G401 (cell line): Measurements from ENCODE around the gene SLC38A10. TPM values are rescaled to one million over a fixed set of nuclear protein-coding genes. Genes with fewer than 3 reads are reported as not detected.
"Not testable (repeated sequence)": the region's sequence is repeated elsewhere in the genome, so short reads cannot be mapped to it uniquely, and the experiment has no call there.

Experiments used
- DNase-seq: peaks from one replicate; pipeline ENCODE4 v3.0.0-alpha.2; 2015; ENCODE audit warnings: low spot score
- in situ Hi-C: cut with HindIII; loops from 2 replicates; pipeline ENCODE4 v1.10.0; 2016; ENCODE audit warnings: low sequenced_read_pairs, mixed read lengths
- total RNA-seq: library from RNA; depleted of rRNA; stranded (reverse); fragments of >200 nt; shearing (Covaris generic); gene quantifications from 2 replicates; pipeline ENCODE4 v1.2.3, GENCODE V29; 2014

SLC38A10 gene
- total RNA-seq, 1 experiment from 2014 or later: 76.9 TPM

GRCh38 chr17:81315129-81315884 is 20.2 kb upstream of the SLC38A10 start:
- in situ Hi-C loops: no loop called here
- no peak for DNase-seq

- DNase-seq: no peak
- in situ Hi-C loops: no loop called here
These were observed 19.4 kb upstream of the SLC38A10 start for GRCh38 chr17:81314398-81315081.

- in situ Hi-C loops: no loop called here
- no peak for DNase-seq
These were observed 18.8 kb upstream of the SLC38A10 start for GRCh38 chr17:81313776-81314397.

- in situ Hi-C loops: no loop called here
- no peak for DNase-seq
These were observed 17.7 kb upstream of the SLC38A10 start for GRCh38 chr17:81312624-81313325.

GRCh38 chr17:81311946-81312345 is 16.8 kb upstream of the SLC38A10 start:
- no peak for DNase-seq
- in situ Hi-C loops: no loop called here

- in situ Hi-C loops: no loop called here
- no peak for DNase-seq
These were observed 15.9 kb upstream of the SLC38A10 start for GRCh38 chr17:81310949-81311550.

GRCh38 chr17:81309859-81310839 is 15.0 kb upstream of the SLC38A10 start:
- in situ Hi-C loops: no loop called here
- DNase-seq: no peak

GRCh38 chr17:81309140-81309858 is 14.2 kb upstream of the SLC38A10 start:
- in situ Hi-C loops: no loop called here

GRCh38 chr17:81308784-81309139 is 13.7 kb upstream of the SLC38A10 start:
- DNase-seq, in situ Hi-C loops: not testable (repeated sequence)

More at GRCh38 chr17:81309140-81309858, 14.2 kb upstream of the SLC38A10 start:
- DNase-seq: peak; percentile 46

GRCh38 chr17:81307636-81308560 is 12.8 kb upstream of the SLC38A10 start:
- no peak for DNase-seq
- in situ Hi-C loops: no loop called here

- DNase-seq: no peak
- in situ Hi-C loops: no loop called here
These were observed 11.9 kb upstream of the SLC38A10 start for GRCh38 chr17:81306898-81307510.

- in situ Hi-C loops: no loop called here
These were observed 11.4 kb upstream of the SLC38A10 start for GRCh38 chr17:81306491-81306890.

GRCh38 chr17:81305051-81305630 is 10.0 kb upstream of the SLC38A10 start:
- in situ Hi-C loops: no loop called here
- DNase-seq: no peak

More at GRCh38 chr17:81306491-81306890, 11.4 kb upstream of the SLC38A10 start:
- DNase-seq: no peak

- in situ Hi-C loops: no loop called here
- DNase-seq: no peak
These were observed 9.3 kb upstream of the SLC38A10 start for GRCh38 chr17:81304196-81305015.

- no peak for DNase-seq
- in situ Hi-C loops: no loop called here
These were observed 8.3 kb upstream of the SLC38A10 start for GRCh38 chr17:81303385-81303784.
